Forelimb muscle (tissue), 1 donor: ENCODE measurements around the gene CD4. TPM values are rescaled to one million over a fixed set of nuclear protein-coding genes. Genes with fewer than 3 reads are reported as not detected.
A peak's percentile ranks its signal among the peaks of the same experiment; 100 is the strongest.
"Not testable (repeated sequence)": the region's sequence is repeated elsewhere in the genome, so short reads cannot be mapped to it uniquely, and the experiment has no call there.

Experiments
- DNase-seq: peaks from one replicate; pipeline ENCODE4 v3.0.0-alpha.2; 2013; ENCODE audit warnings: low read depth
- polyA plus RNA-seq: library from polyadenylated mRNA; unstranded; fragments of 120-200 nt; gene quantifications from one replicate; pipeline ENCODE4 v1.2.1, GENCODE V29; 2013; ENCODE audit not compliant: insufficient read length

The CD4 gene
- 5.6 TPM for polyA plus RNA-seq

GRCh38 chr12:6788972-6789924, at the start of gene CD4:
TSS of gene CD4 (plus strand) at chr12:6789528. CDS start at chr12:6800139, 10,611 bp downstream.
- DNase-seq, result no peak

GRCh38 chr12:6742080-6742479, 47.2 kb upstream of the CD4 start:
- not testable (repeated sequence) for DNase-seq

- no peak for DNase-seq
These were observed 46.5 kb upstream of the CD4 start for GRCh38 chr12:6742834-6743233.

GRCh38 chr12:6743300-6743699, 46.0 kb upstream of the CD4 start:
- DNase-seq, result not testable (repeated sequence)

- DNase-seq, result no peak
These were observed 43.4 kb upstream of the CD4 start for GRCh38 chr12:6745741-6746525.

- no peak for DNase-seq
These were observed 42.1 kb upstream of the CD4 start for GRCh38 chr12:6747216-6747615.

GRCh38 chr12:6748761-6749160, 40.6 kb upstream of the CD4 start:
- DNase-seq, result no peak

GRCh38 chr12:6750506-6750905, 38.8 kb upstream of the CD4 start:
- DNase-seq, result no peak

GRCh38 chr12:6751767-6752166, 37.6 kb upstream of the CD4 start:
- no peak for DNase-seq

- no peak for DNase-seq
These were observed 37.0 kb upstream of the CD4 start for GRCh38 chr12:6752167-6752920.

GRCh38 chr12:6752921-6753771, 36.2 kb upstream of the CD4 start, which contains the start of gene MLF2:
TSS of gene MLF2 (minus strand) at chr12:6753141. CDS start at chr12:6752334, 807 bp downstream.
- DNase-seq, result peak; percentile 96

- DNase-seq, result no peak
These were observed 35.5 kb upstream of the CD4 start for GRCh38 chr12:6753772-6754356.

GRCh38 chr12:6754411-6754810, 34.9 kb upstream of the CD4 start:
- DNase-seq, result no peak

- no peak for DNase-seq
These were observed 32.2 kb upstream of the CD4 start for GRCh38 chr12:6757028-6757690.

GRCh38 chr12:6758506-6759095, 30.7 kb upstream of the CD4 start:
- no peak for DNase-seq

- no peak for DNase-seq
These were observed 29.6 kb upstream of the CD4 start for GRCh38 chr12:6759741-6760140.

GRCh38 chr12:6763380-6763779, 25.9 kb upstream of the CD4 start:
- DNase-seq, result no peak

- peak; percentile 97 for DNase-seq
These were observed 25.1 kb upstream of the CD4 start for GRCh38 chr12:6764011-6764828.
